GF-D8 (cell line): ENCODE measurements around the gene TMEM266.
"Not testable (repeated sequence)": the region's sequence is repeated elsewhere in the genome, so short reads cannot be mapped to it uniquely, and the experiment has no call there.

ENCODE experiments used
- DNase-seq: peaks from one replicate; lab custom pipeline; 2025; lab: John Stamatoyannopoulos, UW

Gene TMEM266

GRCh38 chr15:76059320-76060117 lies at the start of gene TMEM266:
Gene TMEM266, plus strand, starts transcription at chr15:76059985. Its CDS starts 74,279 bp downstream, at chr15:76134264.
- DNase-seq, result no peak

DNA sequence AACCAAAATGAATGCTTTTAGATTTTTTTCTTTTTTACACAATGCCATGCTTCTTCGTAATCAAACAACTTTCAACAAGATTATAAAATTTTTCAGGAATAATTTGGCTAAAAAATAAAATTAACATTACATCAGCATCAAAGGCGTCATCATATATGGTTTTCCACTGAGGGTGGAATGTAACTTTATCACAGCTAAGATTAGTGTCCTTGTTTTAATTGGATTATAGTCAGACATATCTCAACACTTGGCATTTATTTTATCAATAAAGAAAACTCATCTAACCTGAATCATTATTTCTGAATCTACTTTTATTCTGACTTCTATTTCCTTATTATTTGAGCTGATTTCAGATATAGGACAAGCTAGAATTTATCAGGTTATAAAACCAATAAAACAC lies 49.2 kb upstream of the TMEM266 start:
- no peak for DNase-seq

DNA sequence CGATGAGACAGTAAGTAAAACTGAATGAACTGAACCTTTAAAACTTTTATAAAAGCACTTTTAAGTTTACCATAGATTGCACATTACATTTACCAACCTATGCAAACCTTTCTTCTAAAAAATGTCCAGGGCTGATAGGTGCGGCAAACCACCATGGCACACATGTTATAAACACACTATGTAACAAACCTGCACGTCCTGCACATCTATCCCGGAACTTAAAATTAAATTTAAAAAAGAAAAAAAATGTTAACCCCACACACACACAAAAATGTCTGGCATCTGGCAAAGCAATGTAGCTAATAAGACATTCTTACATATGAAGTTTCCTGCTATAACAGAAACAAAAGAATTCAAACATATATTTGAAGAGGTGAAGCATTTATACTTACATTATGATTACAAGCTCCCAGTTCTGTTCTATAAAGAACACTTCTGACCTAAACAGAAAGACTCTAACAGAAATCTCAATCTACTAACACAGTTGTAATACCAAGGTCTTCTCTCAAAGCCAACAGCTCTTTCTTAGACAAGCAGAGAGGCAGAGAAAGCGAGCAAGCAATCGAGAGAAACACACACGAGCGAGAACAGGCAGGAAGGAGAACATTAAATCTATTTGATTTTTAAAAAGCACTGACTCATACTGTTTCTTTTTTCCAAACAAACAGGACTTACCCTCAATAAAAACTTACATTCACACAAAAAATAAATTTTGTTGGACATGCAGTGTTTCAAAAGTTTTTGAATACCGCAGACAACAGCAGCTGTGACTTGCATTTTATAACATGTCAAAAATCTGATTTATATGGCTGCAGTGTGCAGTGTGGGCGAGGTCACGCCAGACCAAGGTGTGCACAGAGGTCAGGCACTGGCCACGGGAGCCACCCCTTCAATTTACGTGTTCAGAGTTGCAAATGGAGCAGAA lies 47.9 kb upstream of the TMEM266 start, which contains the start of gene NRG4:
NRG4 (minus strand) TSS at position 798 of the 925 bp plus-strand sequence. CDS start 1,194 bp downstream, outside the sequence.
- no peak for DNase-seq

- DNase-seq, result not testable (repeated sequence)
These were observed 46.3 kb upstream of the TMEM266 start for GRCh38 chr15:76013470-76013869.

DNA sequence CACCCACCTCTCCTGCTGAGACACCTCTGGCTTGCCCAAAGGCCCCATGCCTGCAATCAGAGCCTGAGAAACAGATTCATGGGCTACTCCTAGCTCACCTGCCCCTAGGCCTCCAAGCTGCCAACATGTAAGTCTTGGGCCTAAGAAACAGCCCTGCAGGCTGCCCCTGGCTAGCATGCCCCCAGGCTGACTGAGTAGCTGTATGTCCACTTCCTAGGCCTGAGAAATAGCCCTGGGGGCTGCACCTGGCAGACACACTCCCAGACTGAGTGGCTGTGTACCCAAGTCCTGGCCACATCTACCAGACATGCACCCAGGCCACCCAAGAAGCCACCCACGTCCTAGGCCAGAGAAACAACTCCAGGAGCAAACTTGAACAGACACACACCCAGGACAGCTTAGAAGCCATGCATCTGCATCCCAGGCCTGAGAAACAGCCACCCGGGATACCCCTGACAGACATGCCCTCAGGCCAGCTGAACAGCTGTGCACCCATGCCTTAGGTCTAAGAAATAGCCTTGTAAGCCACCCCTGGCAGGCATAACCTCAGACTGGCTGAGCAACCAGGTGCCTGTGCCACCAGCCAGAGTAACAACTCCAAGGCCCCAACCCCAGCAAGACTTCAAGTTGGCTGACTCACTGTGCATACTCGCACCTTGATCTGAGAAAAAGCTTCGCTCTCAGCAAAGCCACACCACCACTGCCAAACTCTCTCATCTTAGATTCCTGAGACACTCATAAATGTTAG lies 35.6 kb upstream of the TMEM266 start:
- DNase-seq, result no peak

GRCh38 chr15:76032046-76032445 lies 27.7 kb upstream of the TMEM266 start:
- no peak for DNase-seq

DNA sequence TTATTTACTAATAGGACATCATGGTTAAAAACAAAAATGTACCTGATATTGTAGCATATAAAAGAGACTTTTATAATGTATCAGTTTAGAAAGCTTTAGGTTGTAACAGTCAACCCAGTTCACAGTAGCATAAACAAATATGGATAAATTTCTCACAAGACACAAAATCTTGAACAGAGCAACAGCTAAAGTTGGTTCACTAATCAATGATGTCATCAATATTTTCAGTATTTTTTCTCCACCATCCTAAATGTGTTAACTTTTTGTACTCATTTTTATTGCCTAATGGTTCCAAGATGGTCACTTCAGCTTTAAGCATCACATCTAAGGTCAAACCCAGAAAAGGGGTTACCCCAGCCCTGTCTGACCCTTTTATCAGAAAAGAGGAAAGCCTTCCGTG lies 26.3 kb upstream of the TMEM266 start:
- no peak for DNase-seq

DNA sequence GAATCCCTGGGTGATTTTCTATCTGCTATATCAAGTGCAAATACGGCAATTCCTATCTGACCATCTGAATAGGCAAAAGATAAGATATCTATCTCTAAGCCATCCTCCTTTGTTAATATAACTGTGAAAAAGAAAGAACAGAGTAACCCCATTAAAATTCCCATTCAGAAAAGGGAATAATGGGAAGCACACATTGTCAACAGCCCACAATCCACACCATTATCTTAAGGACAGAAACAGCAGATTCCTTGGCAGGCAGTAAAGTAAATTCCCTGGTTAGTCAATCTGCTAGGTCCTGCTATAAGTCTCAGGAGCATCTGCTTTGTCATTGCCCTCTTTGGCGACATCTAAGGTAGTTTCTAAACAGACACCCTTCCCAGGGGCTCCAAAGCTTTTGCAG lies 25.7 kb upstream of the TMEM266 start:
- no peak for DNase-seq

DNA sequence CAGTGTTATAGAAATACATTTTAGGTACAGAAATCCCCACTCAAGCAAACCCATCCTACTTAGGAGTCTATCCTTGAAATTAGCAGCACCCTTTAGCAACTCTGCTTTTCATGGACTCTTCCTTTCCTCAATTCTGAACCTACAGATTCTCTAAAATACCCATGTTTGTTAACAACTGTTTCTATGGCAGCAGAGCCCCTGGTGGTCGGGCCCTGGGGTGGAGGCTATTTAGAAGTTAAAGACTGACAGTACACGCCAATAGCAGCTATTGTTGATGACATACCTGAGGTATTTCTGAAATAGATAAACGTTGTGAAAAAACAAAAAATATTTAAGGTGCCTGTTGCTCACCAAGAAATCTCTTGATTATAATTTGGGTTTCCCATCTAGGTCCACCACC lies 24.2 kb upstream of the TMEM266 start:
- DNase-seq, result no peak

DNA sequence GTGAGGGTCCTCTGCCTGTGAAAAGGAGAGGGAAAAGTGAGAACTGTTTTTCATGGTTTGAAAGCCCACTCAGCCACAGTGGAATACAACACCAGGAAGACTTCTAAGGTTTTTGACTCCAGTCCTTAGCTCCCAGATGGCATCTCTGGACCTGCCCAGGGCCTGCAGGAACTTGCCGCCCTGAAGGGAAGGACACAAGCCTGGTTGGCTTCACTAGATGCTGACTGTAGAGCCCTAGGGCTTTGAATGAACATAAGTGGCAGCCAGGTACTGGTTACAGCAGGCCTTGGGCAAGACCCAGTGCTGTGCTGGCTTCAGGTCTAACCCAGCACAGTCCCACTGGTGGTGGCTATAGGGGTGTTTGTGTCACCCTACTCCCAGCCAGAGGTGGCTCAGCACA lies 21.3 kb upstream of the TMEM266 start:
- no peak for DNase-seq

DNA sequence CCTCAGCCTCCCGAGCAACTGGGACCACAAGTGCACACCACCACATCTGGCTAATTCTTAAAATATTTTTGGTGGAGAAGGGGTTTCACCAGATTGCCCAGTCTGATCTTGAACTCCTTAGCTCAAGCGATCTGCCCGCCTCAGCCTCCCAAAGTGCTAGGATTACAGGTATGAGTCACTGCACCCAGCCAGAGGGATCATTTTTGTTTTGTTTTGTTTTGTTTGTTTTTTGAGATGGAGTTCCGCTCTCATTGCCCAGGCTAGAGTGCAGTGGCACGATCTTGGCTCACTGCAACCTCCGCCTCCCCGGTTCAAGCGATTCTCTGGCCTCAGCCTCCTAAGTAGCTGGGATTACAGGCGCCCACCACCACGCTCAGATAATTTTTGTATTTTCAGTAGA lies 5.6 kb upstream of the TMEM266 start:
- DNase-seq, result not testable (repeated sequence)

DNA sequence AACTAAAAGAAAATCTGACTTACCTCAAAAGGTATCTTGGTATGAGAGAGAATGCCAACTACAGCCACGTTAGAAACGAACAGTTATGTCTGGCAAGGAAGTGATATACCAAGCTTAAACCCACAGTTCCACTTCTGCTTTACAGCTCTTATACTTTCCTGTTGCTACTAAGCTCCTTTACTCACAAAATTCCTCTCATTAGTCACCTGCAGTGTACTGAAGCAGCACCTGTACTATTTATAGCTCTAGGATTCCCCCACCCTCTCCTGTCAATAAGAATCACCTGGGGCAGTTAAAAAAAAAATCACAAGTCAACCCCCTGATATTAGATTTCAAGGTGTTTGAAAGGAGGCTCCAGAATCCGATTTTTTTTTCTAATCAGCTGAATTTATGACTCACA lies 2.9 kb upstream of the TMEM266 start:
- no peak for DNase-seq

DNA sequence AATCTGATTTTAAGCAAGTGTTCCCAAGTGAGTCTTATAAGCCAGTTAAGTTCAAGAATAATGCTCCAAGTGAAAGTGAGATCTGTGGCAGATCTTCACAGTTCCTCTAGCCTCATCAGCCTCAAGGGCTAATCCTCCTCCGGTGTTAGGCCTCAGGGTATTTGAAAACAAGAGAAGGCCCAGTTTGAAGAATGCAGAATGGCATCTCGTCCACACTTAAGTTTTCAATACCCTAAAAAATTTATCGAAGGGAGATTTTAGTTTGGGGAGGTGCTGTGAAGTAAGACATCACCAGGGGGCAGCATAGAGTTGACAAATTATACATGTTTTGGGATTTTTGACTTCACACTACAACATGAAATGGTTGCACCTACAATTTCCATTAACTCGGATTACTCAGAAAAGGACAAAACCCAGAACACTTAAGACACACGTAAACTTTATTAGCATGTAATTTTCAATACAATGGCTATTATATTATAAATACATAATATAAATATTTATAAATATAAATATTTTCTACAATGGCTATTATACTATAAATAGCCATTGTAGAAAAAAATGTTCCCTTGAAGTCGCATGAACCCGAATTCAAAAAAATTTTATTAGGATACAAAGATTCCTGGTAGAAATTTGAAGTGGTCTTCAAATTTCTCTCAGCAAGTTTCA lies 2.3 kb upstream of the TMEM266 start:
- DNase-seq, result no peak

DNA sequence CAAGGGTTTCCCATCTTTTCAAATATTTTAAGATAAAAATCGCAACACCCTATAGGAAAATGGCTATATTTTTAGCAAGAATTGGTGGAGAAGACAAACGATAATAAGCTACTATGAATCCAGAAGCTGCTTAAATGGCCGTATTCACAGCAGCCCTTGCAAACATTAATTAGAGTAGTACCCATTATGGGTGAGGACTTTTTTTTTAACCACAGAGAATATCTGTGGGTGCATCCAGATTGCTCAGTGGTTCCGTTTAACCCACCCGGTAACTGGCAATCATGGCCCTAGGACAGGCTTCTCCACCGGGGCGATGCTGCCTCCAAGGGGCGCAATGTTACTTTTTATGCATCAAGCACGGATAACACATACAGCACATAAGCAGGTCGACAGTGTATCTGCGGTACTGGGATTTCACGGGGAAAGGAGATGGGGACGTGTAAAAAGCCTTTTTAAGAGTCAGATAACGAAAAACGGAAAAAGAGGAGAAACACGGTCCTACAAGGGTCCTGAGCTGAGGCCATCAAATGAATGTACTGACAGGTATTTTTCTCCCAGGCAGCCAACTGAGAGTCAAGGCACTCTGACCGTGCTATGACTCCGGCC lies 968 bp upstream of the TMEM266 start:
- no peak for DNase-seq

DNA sequence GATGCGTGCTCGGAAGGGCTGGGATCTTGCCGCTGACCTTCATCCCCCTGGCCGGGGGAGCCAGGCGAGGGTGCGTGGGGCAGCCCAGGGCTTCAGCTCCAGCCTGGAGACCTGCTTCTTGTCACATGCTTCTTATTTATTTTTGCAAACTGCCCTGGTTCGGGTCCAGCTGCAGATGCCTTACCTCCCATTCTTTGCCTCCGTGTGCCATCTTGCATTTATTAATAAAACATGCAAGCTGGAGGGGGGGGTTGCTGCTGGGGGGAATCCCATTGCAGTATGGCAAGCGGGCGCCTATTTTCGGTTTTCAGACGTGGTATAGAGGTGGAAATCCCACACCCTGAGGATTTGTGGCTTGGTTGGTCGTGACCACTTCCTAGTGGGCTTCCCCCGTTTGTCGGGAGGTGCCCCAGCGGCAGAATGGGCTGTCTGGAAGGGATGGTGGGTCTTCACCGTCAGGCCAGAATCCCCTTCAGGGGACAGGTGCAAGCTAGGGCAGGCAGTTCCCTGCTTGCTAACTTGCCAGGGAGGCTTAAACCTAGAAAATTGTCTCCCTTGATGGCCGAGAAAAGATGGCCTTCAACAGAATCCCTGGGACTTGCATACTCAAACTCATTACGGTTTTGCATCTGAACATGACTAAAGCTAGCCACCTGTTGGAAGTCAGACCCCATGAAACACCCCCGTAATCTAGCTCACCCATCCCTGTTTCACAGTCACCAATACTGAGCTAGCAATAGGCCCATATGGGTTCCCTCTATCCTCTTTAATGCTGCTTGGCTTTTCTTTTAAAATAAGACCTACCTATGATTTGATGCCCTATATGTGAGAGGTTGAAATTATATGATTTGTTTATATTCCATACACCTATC lies 569 bp downstream of the TMEM266 start:
- DNase-seq, result no peak

GRCh38 chr15:76061700-76062099 lies 1.9 kb downstream of the TMEM266 start:
- DNase-seq, result no peak

- no peak for DNase-seq
These were observed 2.5 kb downstream of the TMEM266 start for GRCh38 chr15:76062286-76062685.

DNA sequence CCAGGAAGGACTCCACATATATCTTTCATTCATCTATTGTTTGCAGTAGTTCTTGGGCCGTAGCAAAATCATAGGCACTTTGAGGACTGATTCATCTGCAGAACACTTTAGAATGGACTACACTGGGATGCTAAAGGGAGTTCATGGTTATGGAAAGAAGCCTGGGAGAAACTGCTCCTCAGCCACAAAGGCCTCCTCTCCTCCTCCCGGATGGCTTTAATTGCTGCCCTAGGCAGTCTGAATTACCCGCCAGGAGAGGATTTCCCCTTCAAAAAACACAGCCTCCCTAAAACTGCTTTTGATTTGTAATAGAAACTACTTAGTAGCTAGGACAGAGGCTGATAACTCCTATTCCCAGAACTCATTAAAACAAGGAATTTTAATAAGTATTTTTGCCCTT lies 4.6 kb downstream of the TMEM266 start:
- no peak for DNase-seq

GRCh38 chr15:76065245-76065644 lies 5.5 kb downstream of the TMEM266 start:
- DNase-seq, result no peak

DNA sequence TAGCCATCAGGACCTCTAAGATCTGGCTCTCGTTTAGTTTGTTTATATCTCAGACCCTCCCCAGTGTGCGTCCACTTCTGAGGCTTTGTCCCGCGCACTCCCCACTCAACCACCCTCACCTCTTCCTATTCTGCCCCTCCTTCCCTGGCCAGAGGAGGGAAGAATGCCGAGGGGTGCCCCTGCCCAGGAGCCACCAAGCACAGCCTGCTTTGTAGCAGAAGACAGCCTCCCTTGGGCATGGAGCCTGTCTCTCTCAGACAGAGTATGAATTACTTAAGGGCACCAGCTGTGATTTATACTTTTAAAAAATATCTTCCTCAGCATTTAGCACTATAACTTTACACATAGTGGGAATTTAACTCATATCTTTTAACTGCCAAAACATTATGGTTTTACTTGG lies 6.0 kb downstream of the TMEM266 start:
- DNase-seq, result no peak
